Endodermal cell (in vitro differentiated cells): ENCODE measurements around the gene WDR4. TPM values are rescaled to one million over a fixed set of nuclear protein-coding genes. Genes with fewer than 3 reads are reported as not detected.
"Not testable (repeated sequence)": the region's sequence is repeated elsewhere in the genome, so short reads cannot be mapped to it uniquely, and the experiment has no call there.

ENCODE experiments used
- DNase-seq: peaks from one replicate; pipeline ENCODE4 v3.0.0-alpha.2; 2017
- H3K27ac ChIP-seq: 2 replicates; pipeline ENCODE4 v1.5.1; 2013; ENCODE audit warnings: mild to moderate bottlenecking, low read depth, low read length, moderate library complexity
- H3K27me3 ChIP-seq: 2 replicates; pipeline ENCODE4 v1.6.1; 2013; ENCODE audit warnings: mild to moderate bottlenecking, low read length, moderate library complexity; ENCODE audit not compliant: insufficient read depth, control insufficient read depth, poor library complexity, severe bottlenecking
- H3K36me3 ChIP-seq: 2 replicates; pipeline ENCODE4 v1.7.0; 2013; ENCODE audit warnings: mild to moderate bottlenecking, low read length, moderate library complexity; ENCODE audit not compliant: control insufficient read depth, insufficient read depth
- H3K4me1 ChIP-seq: one replicate; pipeline ENCODE4 v1.7.0; 2013; ENCODE audit warnings: low read length; ENCODE audit not compliant: control insufficient read depth, insufficient read depth
- H3K4me3 ChIP-seq: 2 replicates; pipeline ENCODE4 v1.5.1; 2013; ENCODE audit warnings: mild to moderate bottlenecking, low read length, moderate library complexity
- H3K9ac ChIP-seq: 2 replicates; pipeline ENCODE4 v1.6.1; 2013; ENCODE audit warnings: mild to moderate bottlenecking, low read length, moderate library complexity; ENCODE audit not compliant: poor library complexity, severe bottlenecking; ENCODE audit errors: extremely low read depth
- H3K9me3 ChIP-seq: 2 replicates; pipeline ENCODE4 v1.6.1; 2013; ENCODE audit warnings: mild to moderate bottlenecking, low read length, moderate library complexity; ENCODE audit not compliant: control insufficient read depth
- H3K27ac Mint-ChIP-seq: 2 replicates; pipeline ENCODE4 v1.8.0; 2020; ENCODE audit warnings: mixed read lengths
- H3K27me3 Mint-ChIP-seq: 2 replicates; pipeline ENCODE4 v1.8.0; 2021; ENCODE audit warnings: mild to moderate bottlenecking, mixed read lengths; ENCODE audit not compliant: insufficient read depth
- H3K36me3 Mint-ChIP-seq: 2 replicates; pipeline ENCODE4 v1.8.0; 2020; ENCODE audit warnings: low read depth, mixed read lengths
- H3K4me1 Mint-ChIP-seq: 2 replicates; pipeline ENCODE4 v1.8.0; 2020; ENCODE audit warnings: mixed read lengths
- H3K4me3 Mint-ChIP-seq: 2 replicates; pipeline ENCODE4 v1.8.0; 2020; ENCODE audit warnings: mild to moderate bottlenecking, moderate library complexity, mixed read lengths
- H3K9me3 Mint-ChIP-seq: 2 replicates; pipeline ENCODE4 v1.8.0; 2020; ENCODE audit warnings: mild to moderate bottlenecking, mixed read lengths
- CTCF ChIP-seq: fragments of 200-600 bp; sonication (generic); conservative IDR thresholded peaks from 2 replicates; pipeline ENCODE4 v1.5.0; 2021; ENCODE audit warnings: antibody characterized with exemption, mild to moderate bottlenecking
- WGBS, 2 experiments: methylation state at CpG; one replicate each; pipeline versions ENCODE4 v1.1.5 to v1.1.7; 2013; ENCODE audit warnings: missing lambda C conversion rate in 2 of 2, mixed read lengths in 1 of 2; ENCODE audit not compliant: insufficient coverage in 1 of 2, insufficient read length in 1 of 2; 5-methylcytosine and 5-hydroxymethylcytosine counted together
- total RNA-seq, 2 donors: library from RNA; stranded (reverse); fragmentation: NEBNext Ultra II Directional in 1 of 2; extraction: Animal tissue kit (Norgen Biotek cat#: 25700) in 1 of 2; gene quantifications; 2 replicates in 1 of 2; 3 replicates in 1 of 2; pipeline ENCODE4 v1.2.1, GENCODE V29; 2021

Gene WDR4
- total RNA-seq, 2 donors from 2014 or later = 26.7 to 33.5 TPM

- Histone ChIP-seq H3K4me1 (no peaks in the 10 kb centered on the region), H3K27me3 (no peaks in the 10 kb centered on the region), H3K9ac (no peak overlapping the region), H3K36me3 (peaks cover 59% of the 10 kb centered on the region), H3K4me3 (no peak overlapping the region), H3K9me3 (no peaks in the 10 kb centered on the region), H3K27ac (no peak overlapping the region)
- Mint-ChIP-seq H3K27me3 (no peaks in the 10 kb centered on the region), H3K36me3 (peaks cover 51% of the 10 kb centered on the region), H3K27ac (no peak overlapping the region), H3K4me1 (no peaks in the 10 kb centered on the region), H3K9me3 (no peaks in the 10 kb centered on the region), H3K4me3 (no peak overlapping the region)
- 94 to 96% methylated on average over 7 to 29 of the region's 29 CpGs for WGBS, 2 experiments
- no peak for TF ChIP-seq CTCF
- DNase-seq = peak; percentile 43
Measured at GRCh38 chr21:42839271-42840231, 39.8 kb downstream of the WDR4 start.

DNA sequence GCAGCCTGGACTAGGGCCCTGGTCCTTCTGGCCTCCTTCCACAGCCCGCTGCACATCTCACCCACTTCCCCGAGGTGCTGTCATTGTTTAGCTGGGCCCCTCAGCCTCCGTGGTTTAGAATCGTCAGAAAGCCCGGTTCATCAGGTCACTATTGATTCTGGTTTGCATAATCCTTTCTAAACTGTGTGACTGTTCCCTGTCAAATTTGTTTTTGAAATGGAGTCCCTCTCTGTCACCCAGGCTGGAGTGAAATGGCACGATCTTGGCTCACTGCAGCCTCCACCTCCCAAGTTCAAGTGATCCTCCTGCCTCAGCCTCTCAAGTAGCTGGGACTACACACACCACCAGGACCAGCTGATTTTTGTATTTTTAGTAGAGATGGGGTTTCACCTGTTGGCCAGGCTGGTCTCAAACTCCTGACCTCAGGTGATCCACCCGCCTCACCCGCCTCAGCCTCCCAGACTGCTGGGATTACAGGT lies 41.1 kb downstream of the WDR4 start:
- not testable (repeated sequence) for H3K9me3 Mint-ChIP-seq, H3K9ac ChIP-seq, H3K27me3 Mint-ChIP-seq, DNase-seq, H3K9me3 ChIP-seq, H3K27me3 ChIP-seq, H3K27ac ChIP-seq, H3K4me3 ChIP-seq, H3K4me3 Mint-ChIP-seq, H3K4me1 Mint-ChIP-seq, H3K4me1 ChIP-seq
- peaks cover 43% of the 10 kb centered on the region for H3K36me3 Mint-ChIP-seq
- H3K36me3 ChIP-seq = peaks cover 55% of the 10 kb centered on the region
- H3K27ac Mint-ChIP-seq = peak overlapping the region; percentile 44
- WGBS, 2 experiments = 87 to 96% methylated on average over 5 to 8 of the region's 8 CpGs

DNA sequence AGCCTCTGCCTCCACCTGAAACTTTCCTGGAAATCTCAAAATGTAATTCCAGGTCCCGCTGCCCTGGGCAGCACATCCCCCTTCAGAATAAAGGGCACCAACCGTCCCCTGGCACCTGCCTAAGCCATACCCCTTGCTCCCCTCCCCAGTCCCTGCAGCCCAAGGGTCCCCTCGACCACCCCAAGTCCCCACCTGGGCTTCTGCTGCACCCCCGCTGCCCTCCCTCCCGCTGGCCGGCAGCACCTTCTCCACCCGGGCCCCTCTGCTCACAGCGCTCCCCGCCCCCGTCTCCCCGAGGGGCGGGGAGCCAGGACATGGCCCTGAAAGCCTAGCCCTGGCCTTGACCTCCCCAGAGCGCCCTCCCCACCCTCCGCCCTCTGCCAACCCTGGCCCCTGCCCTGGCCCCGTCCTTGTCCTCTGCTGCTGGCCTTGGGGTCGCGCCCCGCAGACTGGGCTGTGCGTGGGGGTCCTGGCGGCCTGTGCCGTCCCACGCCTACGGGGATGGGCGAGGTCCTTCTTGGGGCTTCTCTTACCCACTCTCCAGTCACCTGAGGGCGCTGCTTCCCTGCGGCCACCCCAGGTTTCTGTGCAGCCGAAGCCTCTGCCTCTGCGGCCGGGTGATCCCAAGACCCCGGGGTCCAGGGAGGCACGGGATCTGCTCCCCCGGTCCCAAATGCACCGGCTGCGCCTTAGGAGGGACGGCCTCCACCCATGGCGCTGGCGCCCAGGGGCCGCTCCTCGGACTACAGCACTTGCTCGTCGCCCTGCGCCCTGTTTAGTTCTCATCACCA lies 41.7 kb downstream of the WDR4 start:
- H3K4me1 ChIP-seq = no peaks in the 10 kb centered on the region
- Mint-ChIP-seq H3K36me3 (peaks cover 39% of the 10 kb centered on the region), H3K4me3 (no peak overlapping the region)

More for the DNA sequence above, 41.7 kb downstream of the WDR4 start:
- Histone ChIP-seq H3K36me3 (peaks cover 49% of the 10 kb centered on the region), H3K27me3 (no peaks in the 10 kb centered on the region), H3K9ac (no peak overlapping the region), H3K27ac (no peak overlapping the region), H3K4me3 (no peak overlapping the region), H3K9me3 (no peaks in the 10 kb centered on the region)
- no peaks in the 10 kb centered on the region for H3K9me3 Mint-ChIP-seq
- no peaks in the 10 kb centered on the region for H3K27me3 Mint-ChIP-seq
- H3K4me1 Mint-ChIP-seq = peaks cover 8% of the 10 kb centered on the region
- H3K27ac Mint-ChIP-seq = peak overlapping the region; percentile 44
- peak; percentile 67 for DNase-seq
- 94 to 98% methylated on average over 17 to 42 of the region's 42 CpGs for WGBS, 2 experiments
- TF ChIP-seq CTCF = no peak
